ENCODE data around the gene TRANK1.

Gene TRANK1

GRCh38 chr3:36792342-36792741 lies 152.5 kb downstream of the TRANK1 start:
- Histone ChIP-seq H3K27ac (ENCODE audit: low read depth, low read length) (no peak overlapping the region), H3K4me1 (ENCODE audit: control insufficient read depth, insufficient read depth, low read length) (no peaks in the 10 kb centered on the region), H3K4me3 (ENCODE audit: low read depth, low read length) (no peak overlapping the region), H3K36me3 (ENCODE audit: control insufficient read depth, insufficient read depth, low read length) (no peaks in the 10 kb centered on the region), H3K9me3 (ENCODE audit: control insufficient read depth, insufficient read depth, low read length) (no peaks in the 10 kb centered on the region), H3K27me3 (ENCODE audit: control insufficient read depth, insufficient read depth, low read length) (no peaks in the 10 kb centered on the region), H3K9ac (ENCODE audit: low read depth, low read length) (no peak overlapping the region)

- Histone ChIP-seq H3K4me1 (ENCODE audit: control insufficient read depth, insufficient read depth, low read length) (no peaks in the 10 kb centered on the region), H3K9ac (ENCODE audit: low read depth, low read length) (no peak overlapping the region), H3K27me3 (ENCODE audit: control insufficient read depth, insufficient read depth, low read length) (no peaks in the 10 kb centered on the region), H3K27ac (ENCODE audit: low read depth, low read length) (no peak overlapping the region), H3K36me3 (ENCODE audit: control insufficient read depth, insufficient read depth, low read length) (no peaks in the 10 kb centered on the region), H3K4me3 (ENCODE audit: low read depth, low read length) (no peak overlapping the region), H3K9me3 (ENCODE audit: control insufficient read depth, insufficient read depth, low read length) (no peaks in the 10 kb centered on the region)
These were observed 154.1 kb downstream of the TRANK1 start for GRCh38 chr3:36790765-36791164.

- Histone ChIP-seq H3K27ac (ENCODE audit: low read depth, low read length) (no peak overlapping the region), H3K4me1 (ENCODE audit: control insufficient read depth, insufficient read depth, low read length) (no peaks in the 10 kb centered on the region), H3K36me3 (ENCODE audit: control insufficient read depth, insufficient read depth, low read length) (no peaks in the 10 kb centered on the region), H3K9ac (ENCODE audit: low read depth, low read length) (no peak overlapping the region), H3K4me3 (ENCODE audit: low read depth, low read length) (no peak overlapping the region), H3K27me3 (ENCODE audit: control insufficient read depth, insufficient read depth, low read length) (no peaks in the 10 kb centered on the region), H3K9me3 (ENCODE audit: control insufficient read depth, insufficient read depth, low read length) (no peaks in the 10 kb centered on the region)
These were observed 157.6 kb downstream of the TRANK1 start for GRCh38 chr3:36786921-36787890.

GRCh38 chr3:36784138-36784635 lies 160.7 kb downstream of the TRANK1 start:
- no peaks in the 10 kb centered on the region for H3K4me1 ChIP-seq (ENCODE audit: control insufficient read depth, insufficient read depth, low read length)
- H3K27ac ChIP-seq (ENCODE audit: low read depth, low read length) = no peak overlapping the region

GRCh38 chr3:36777424-36778218 lies 167.2 kb downstream of the TRANK1 start:
- H3K36me3 ChIP-seq (ENCODE audit: control insufficient read depth, insufficient read depth, low read length) = no peaks in the 10 kb centered on the region

More at GRCh38 chr3:36784138-36784635, 160.7 kb downstream of the TRANK1 start:
- Histone ChIP-seq H3K4me3 (ENCODE audit: low read depth, low read length) (no peak overlapping the region), H3K9ac (ENCODE audit: low read depth, low read length) (no peak overlapping the region), H3K9me3 (ENCODE audit: control insufficient read depth, insufficient read depth, low read length) (no peaks in the 10 kb centered on the region), H3K36me3 (ENCODE audit: control insufficient read depth, insufficient read depth, low read length) (no peaks in the 10 kb centered on the region), H3K27me3 (ENCODE audit: control insufficient read depth, insufficient read depth, low read length) (no peaks in the 10 kb centered on the region)

More at GRCh38 chr3:36777424-36778218, 167.2 kb downstream of the TRANK1 start:
- no peak overlapping the region for H3K27ac ChIP-seq (ENCODE audit: low read depth, low read length)
- H3K4me3 ChIP-seq (ENCODE audit: low read depth, low read length) = no peak overlapping the region
- peaks cover 9% of the 10 kb centered on the region for H3K4me1 ChIP-seq (ENCODE audit: control insufficient read depth, insufficient read depth, low read length)
- H3K9ac ChIP-seq (ENCODE audit: low read depth, low read length) = no peak overlapping the region
- no peaks in the 10 kb centered on the region for H3K9me3 ChIP-seq (ENCODE audit: control insufficient read depth, insufficient read depth, low read length)
- no peaks in the 10 kb centered on the region for H3K27me3 ChIP-seq (ENCODE audit: control insufficient read depth, insufficient read depth, low read length)

Measured in HUES48 (cell line).